CD14-positive monocyte (primary cell): Measurements from ENCODE around the gene MOB3B. TPM values are rescaled to one million over a fixed set of nuclear protein-coding genes. Genes with fewer than 3 reads are reported as not detected.

Experiments used
- DNase-seq, 3 donors: peaks; one replicate each; pipeline ENCODE4 v3.0.0-alpha.2; 2011 to 2022
- H2AFZ ChIP-seq: 2 replicates; pipeline ENCODE4 v1.6.0; 2012; ENCODE audit warnings: mild to moderate bottlenecking, low read depth, low read length, inconsistent platforms; ENCODE audit not compliant: insufficient read depth, poor library complexity, severe bottlenecking
- H3K27ac ChIP-seq, 2 donors: 1 replicate in 1 of 2; 2 replicates in 1 of 2; pipeline ENCODE4 v1.5.1; 2012 to 2013; ENCODE audit warnings: low read length in 2 of 2, control low read depth in 1 of 2, inconsistent platforms in 1 of 2, low read depth in 1 of 2, mild to moderate bottlenecking in 1 of 2
- H3K27me3 ChIP-seq, 2 donors: one replicate each; pipeline versions ENCODE4 v1.6.0 to v1.6.1; 2011 to 2013; ENCODE audit warnings: low read length in 2 of 2; ENCODE audit not compliant: control insufficient read depth in 2 of 2, insufficient read depth in 2 of 2
- H3K36me3 ChIP-seq, 2 donors: replicated peaks in 1 of 2; 1 replicate in 1 of 2; 2 replicates in 1 of 2; pipeline versions ENCODE4 v1.5.1 to v1.6.1; 2012 to 2013; ENCODE audit warnings: low read length in 2 of 2, control low read depth in 1 of 2, inconsistent platforms in 1 of 2, mild to moderate bottlenecking in 1 of 2; ENCODE audit not compliant: insufficient read depth in 2 of 2, control insufficient read depth in 1 of 2
- H3K4me1 ChIP-seq, 2 donors: 1 replicate in 1 of 2; 2 replicates in 1 of 2; pipeline versions ENCODE4 v1.5.1 to v1.6.1; 2012 to 2013; ENCODE audit warnings: low read length in 2 of 2, control low read depth in 1 of 2, inconsistent platforms in 1 of 2, mild to moderate bottlenecking in 1 of 2, moderate library complexity in 1 of 2; ENCODE audit not compliant: insufficient read depth in 2 of 2, control insufficient read depth in 1 of 2
- H3K4me2 ChIP-seq: replicated peaks from 2 replicates; pipeline ENCODE3; 2012; ENCODE audit warnings: low read length, moderate library complexity, mild to moderate bottlenecking; ENCODE audit not compliant: poor library complexity, severe bottlenecking; ENCODE audit errors: extremely low read depth
- H3K4me3 ChIP-seq, 3 experiments: fragments of 200-600 bp in 1 of 3; sonication (generic) in 1 of 3; replicated peaks in 1 of 3; 1 replicate in 2 of 3; 2 replicates in 1 of 3; pipeline ENCODE4 v1.5.1; 2011 to 2013; ENCODE audit warnings: low read length in 3 of 3, mild to moderate bottlenecking in 3 of 3, control low read depth in 2 of 3, low read depth in 2 of 3, inconsistent platforms in 1 of 3, moderate library complexity in 1 of 3
- H3K79me2 ChIP-seq: 2 replicates; pipeline ENCODE4 v1.6.0; 2012; ENCODE audit warnings: mild to moderate bottlenecking, control low read depth, inconsistent platforms, low read length, moderate library complexity; ENCODE audit not compliant: insufficient read depth
- H3K9ac ChIP-seq: 2 replicates; pipeline ENCODE4 v1.6.0; 2017; ENCODE audit warnings: low read length, mild to moderate bottlenecking; ENCODE audit not compliant: insufficient read depth, poor library complexity, severe bottlenecking
- H3K9me3 ChIP-seq, 2 donors: replicated peaks in 1 of 2; 1 replicate in 1 of 2; 2 replicates in 1 of 2; pipeline versions ENCODE4 v1.5.1 to v1.6.1; 2012 to 2013; ENCODE audit warnings: low read length in 2 of 2, control low read depth in 1 of 2; ENCODE audit not compliant: control insufficient read depth in 1 of 2, insufficient read depth in 1 of 2
- H4K20me1 ChIP-seq: 2 replicates; pipeline ENCODE4 v1.6.0; 2012; ENCODE audit warnings: mild to moderate bottlenecking, low read length, control low read depth, moderate library complexity; ENCODE audit not compliant: insufficient read depth
- H3K27ac Mint-ChIP-seq, 7 donors: one replicate each; pipeline ENCODE4 v1.8.0; 2020; ENCODE audit warnings: mild to moderate bottlenecking in 7 of 7, mixed read lengths in 7 of 7, moderate library complexity in 6 of 7, inconsistent platforms in 2 of 7
- H3K27me3 Mint-ChIP-seq, 3 donors: one replicate each; pipeline ENCODE4 v1.8.0; 2021 to 2022; ENCODE audit warnings: low read depth in 3 of 3, mild to moderate bottlenecking in 3 of 3, mixed read lengths in 3 of 3, moderate library complexity in 3 of 3, inconsistent platforms in 1 of 3
- H3K36me3 Mint-ChIP-seq, 2 donors: one replicate each; pipeline ENCODE4 v1.8.0; 2020; ENCODE audit warnings: mixed read lengths in 2 of 2, inconsistent platforms in 1 of 2, mild to moderate bottlenecking in 1 of 2
- H3K4me1 Mint-ChIP-seq: one replicate; pipeline ENCODE4 v1.8.0; 2020; ENCODE audit warnings: mild to moderate bottlenecking, mixed read lengths
- H3K4me3 Mint-ChIP-seq, 2 donors: one replicate each; pipeline ENCODE4 v1.8.0; 2020; ENCODE audit warnings: mild to moderate bottlenecking in 2 of 2, mixed read lengths in 2 of 2, moderate library complexity in 1 of 2
- H3K9me3 Mint-ChIP-seq, 7 donors: one replicate each; pipeline ENCODE4 v1.8.0; 2020 to 2022; ENCODE audit warnings: mixed read lengths in 7 of 7, mild to moderate bottlenecking in 6 of 7, moderate library complexity in 6 of 7, inconsistent platforms in 2 of 7
- WGBS: methylation state at CpG from one replicate; pipeline ENCODE4 v1.1.5; 2013; ENCODE audit warnings: missing lambda C conversion rate; ENCODE audit not compliant: insufficient coverage; 5-methylcytosine and 5-hydroxymethylcytosine counted together
- intact Hi-C, 2 donors: fragments of 100-400 bp; cut with micrococcal nuclease; formaldehyde crosslinking; loops; one replicate each; pipeline versions ENCODE4 v1.15.0 to v1.15.1; 2023
- polyA plus RNA-seq, 3 donors: library from polyadenylated mRNA; depleted of rRNA in 1 of 3; unstranded in 2 of 3; stranded (reverse) in 1 of 3; fragments of 300-500 nt in 2 of 3; fragments of >200 nt in 1 of 3; fragmentation: Illumina TruSeq in 2 of 3; gene quantifications; 1 replicate in 2 of 3; 2 replicates in 1 of 3; pipeline ENCODE4 v1.2.3, GENCODE V29; 2012 to 2021
- TF ChIP-seq, protein P1 (sequence below): fragments of 200-600 bp; IDR thresholded peaks from one replicate; pipeline ENCODE4 v1.8.0; 2022; ENCODE audit warnings: antibody characterized with exemption, mild to moderate bottlenecking

Gene MOB3B
- polyA plus RNA-seq, 3 donors = 1.2 to 2.2 (median 1.4) TPM

GRCh38 chr9:27457445-27457844 lies 72.2 kb downstream of the MOB3B start:
- Mint-ChIP-seq H3K4me1 (peaks cover 24% of the 10 kb centered on the region), H3K4me3 (peak overlapping the region in 1 of 2 donors; percentile 18)

GRCh38 chr9:27453860-27454553 lies 75.6 kb downstream of the MOB3B start:
- no peaks in the 10 kb centered on the region for H3K27me3 ChIP-seq
- Mint-ChIP-seq H3K4me1 (peaks cover 8% of the 10 kb centered on the region), H3K4me3 (no peak overlapping the region), H3K27me3 (peaks cover 0 to 2% (median 0%) of the 10 kb centered on the region in 3 donors), H3K36me3 (peaks cover 31 to 39% of the 10 kb centered on the region in 2 donors), H3K9me3 (peaks cover 0 to 3% (median 0%) of the 10 kb centered on the region in 7 donors), H3K27ac (peak overlapping the region in 1 of 7 donors; percentile 7)
- intact Hi-C loops = no loop called here
- 100% methylated on average over 1 of the region's 6 CpGs for WGBS
- no peak overlapping the region for H3K4me2 ChIP-seq
- H3K79me2 ChIP-seq = no peaks in the 10 kb centered on the region
- no peak overlapping the region for H3K9ac ChIP-seq
- no peak overlapping the region for H3K27ac ChIP-seq
- H4K20me1 ChIP-seq = no peaks in the 10 kb centered on the region
- peaks cover 7 to 9% of the 10 kb centered on the region in 2 donors for H3K4me1 ChIP-seq
- no peak for DNase-seq
- no peak overlapping the region for H2AFZ ChIP-seq
- H3K4me3 ChIP-seq = no peak overlapping the region
- TF ChIP-seq, protein P1, sequence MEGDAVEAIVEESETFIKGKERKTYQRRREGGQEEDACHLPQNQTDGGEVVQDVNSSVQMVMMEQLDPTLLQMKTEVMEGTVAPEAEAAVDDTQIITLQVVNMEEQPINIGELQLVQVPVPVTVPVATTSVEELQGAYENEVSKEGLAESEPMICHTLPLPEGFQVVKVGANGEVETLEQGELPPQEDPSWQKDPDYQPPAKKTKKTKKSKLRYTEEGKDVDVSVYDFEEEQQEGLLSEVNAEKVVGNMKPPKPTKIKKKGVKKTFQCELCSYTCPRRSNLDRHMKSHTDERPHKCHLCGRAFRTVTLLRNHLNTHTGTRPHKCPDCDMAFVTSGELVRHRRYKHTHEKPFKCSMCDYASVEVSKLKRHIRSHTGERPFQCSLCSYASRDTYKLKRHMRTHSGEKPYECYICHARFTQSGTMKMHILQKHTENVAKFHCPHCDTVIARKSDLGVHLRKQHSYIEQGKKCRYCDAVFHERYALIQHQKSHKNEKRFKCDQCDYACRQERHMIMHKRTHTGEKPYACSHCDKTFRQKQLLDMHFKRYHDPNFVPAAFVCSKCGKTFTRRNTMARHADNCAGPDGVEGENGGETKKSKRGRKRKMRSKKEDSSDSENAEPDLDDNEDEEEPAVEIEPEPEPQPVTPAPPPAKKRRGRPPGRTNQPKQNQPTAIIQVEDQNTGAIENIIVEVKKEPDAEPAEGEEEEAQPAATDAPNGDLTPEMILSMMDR = no peak
- H3K9me3 ChIP-seq = no peaks in the 10 kb centered on the region
- H3K36me3 ChIP-seq = peaks cover 0 to 37% of the 10 kb centered on the region in 2 donors

More at GRCh38 chr9:27457445-27457844, 72.2 kb downstream of the MOB3B start:
- Histone ChIP-seq H3K27ac (no peak overlapping the region), H3K27me3 (no peaks in the 10 kb centered on the region), H3K4me1 (peaks cover 19 to 22% of the 10 kb centered on the region in 2 donors), H2AFZ (no peak overlapping the region), H3K4me2 (no peak overlapping the region), H4K20me1 (no peaks in the 10 kb centered on the region), H3K9me3 (no peaks in the 10 kb centered on the region), H3K9ac (no peak overlapping the region), H3K4me3 (no peak overlapping the region), H3K36me3 (peaks cover 0 to 27% of the 10 kb centered on the region in 2 donors), H3K79me2 (no peaks in the 10 kb centered on the region)
- peaks cover 33 to 36% of the 10 kb centered on the region in 2 donors for H3K36me3 Mint-ChIP-seq
- H3K27ac Mint-ChIP-seq = peak overlapping the region in 2 of 7 donors; percentile 66 to 71
- DNase-seq = peak in 1 of 3 donors; percentile 17
- TF ChIP-seq, protein P1 = no peak
- 25% methylated on average over 3 of the region's 4 CpGs for WGBS
- peaks cover 0 to 2% (median 0%) of the 10 kb centered on the region in 3 donors for H3K27me3 Mint-ChIP-seq
- peaks cover 0 to 2% (median 0%) of the 10 kb centered on the region in 7 donors for H3K9me3 Mint-ChIP-seq
- intact Hi-C loops = no loop called here
